WTC11 (cell line): ENCODE data around the gene UBE2R2.

Source experiments
- ATF2 ChIP-seq: sonication (generic); formaldehyde crosslinking; IDR thresholded peaks from 2 replicates; pipeline ENCODE4 v1.8.1; 2022; ENCODE audit warnings: low read depth, missing genetic modification reagents, borderline replicate concordance
- ATF3 ChIP-seq: sonication (generic); formaldehyde crosslinking; conservative IDR thresholded peaks from 2 replicates; pipeline ENCODE4 v1.8.1; 2022; ENCODE audit warnings: mild to moderate bottlenecking, missing genetic modification reagents
- E2F4 ChIP-seq: sonication (generic); formaldehyde crosslinking; IDR thresholded peaks from 2 replicates; pipeline ENCODE4 v1.8.1; 2022; ENCODE audit warnings: low read depth, mild to moderate bottlenecking, moderate library complexity, missing genetic modification reagents, borderline replicate concordance
- ERG ChIP-seq: fragments of 250-450 bp; sonication (Bioruptor Pico); IDR thresholded peaks from 2 replicates; pipeline ENCODE4 v1.8.0; 2021; ENCODE audit warnings: mild to moderate bottlenecking
- ESRRA ChIP-seq: sonication (generic); formaldehyde crosslinking; IDR thresholded peaks from 2 replicates; pipeline ENCODE4 v1.8.1; 2022; ENCODE audit warnings: mild to moderate bottlenecking, missing genetic modification reagents, borderline replicate concordance
- JUN ChIP-seq: sonication (generic); formaldehyde crosslinking; IDR thresholded peaks from 2 replicates; pipeline ENCODE4 v1.8.0; 2023; ENCODE audit warnings: mild to moderate bottlenecking, missing genetic modification reagents
- NFE2L1 ChIP-seq: sonication (generic); formaldehyde crosslinking; IDR thresholded peaks from 2 replicates; pipeline ENCODE4 v1.8.1; 2023; ENCODE audit warnings: missing genetic modification reagents
- ZNF232 ChIP-seq: sonication (generic); formaldehyde crosslinking; IDR thresholded peaks from 2 replicates; pipeline ENCODE4 v1.8.0; 2022; ENCODE audit warnings: mild to moderate bottlenecking, missing genetic modification reagents
- TF ChIP-seq, protein P1 (sequence below): fragments of 200-600 bp; IDR thresholded peaks from 2 replicates; pipeline ENCODE4 v1.8.0; 2022; ENCODE audit warnings: antibody characterized with exemption

DNA sequence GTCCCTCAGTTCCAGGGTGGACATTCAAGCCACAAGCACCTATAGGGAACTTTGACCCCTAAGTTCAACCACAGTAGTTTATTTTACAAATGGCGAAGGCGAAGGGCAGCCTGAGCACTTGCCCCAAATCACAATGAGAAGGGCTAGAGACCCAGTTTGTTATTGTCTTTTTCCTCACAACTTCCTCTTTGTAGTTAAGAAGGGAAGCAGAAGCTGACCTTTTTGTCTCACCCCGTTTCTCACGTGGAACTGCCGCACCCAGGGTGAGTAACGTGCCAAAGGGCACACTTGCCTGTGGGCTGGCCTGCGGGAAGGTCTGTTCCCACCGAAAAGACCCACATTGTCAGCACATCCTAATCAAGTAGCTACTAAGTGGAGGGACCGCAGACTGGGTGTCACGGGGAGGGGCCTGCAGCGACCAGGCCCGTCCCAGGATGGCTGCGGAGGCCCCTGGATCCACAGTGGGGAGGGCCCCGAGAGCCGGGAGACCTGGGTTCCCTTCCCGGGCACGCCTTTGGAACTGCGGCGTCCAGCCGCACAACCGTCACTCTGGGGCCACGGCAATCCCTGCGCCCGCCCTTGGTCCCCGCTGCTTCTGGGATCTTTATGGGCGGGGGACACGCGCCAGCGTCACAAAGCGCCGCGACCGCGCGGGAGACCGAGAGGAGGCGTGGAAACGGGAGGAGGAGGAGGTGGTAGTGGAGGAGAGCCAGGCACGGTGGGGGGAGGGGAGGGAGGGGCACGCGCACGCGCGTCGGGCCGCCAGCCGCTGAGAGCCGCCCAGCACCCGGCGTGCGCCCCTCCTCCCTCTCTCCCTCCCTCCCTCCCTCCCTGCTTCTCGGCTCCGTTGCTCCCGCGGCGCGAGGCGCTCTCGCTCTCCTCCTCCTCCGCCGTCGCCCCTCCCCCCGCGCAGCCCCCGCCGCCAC, at the start of gene UBE2R2:
- TF ChIP-seq NFE2L1 (CRISPR knock-in tag) (no peak), ESRRA (no peak), ATF2 (CRISPR knock-in tag) (no peak), ZNF232 (CRISPR knock-in tag) (no peak), ATF3 (CRISPR knock-in tag) (no peak), ERG (CRISPR knock-in tag) (no peak), JUN (no peak), E2F4 (no peak)
- TF ChIP-seq, protein P1, sequence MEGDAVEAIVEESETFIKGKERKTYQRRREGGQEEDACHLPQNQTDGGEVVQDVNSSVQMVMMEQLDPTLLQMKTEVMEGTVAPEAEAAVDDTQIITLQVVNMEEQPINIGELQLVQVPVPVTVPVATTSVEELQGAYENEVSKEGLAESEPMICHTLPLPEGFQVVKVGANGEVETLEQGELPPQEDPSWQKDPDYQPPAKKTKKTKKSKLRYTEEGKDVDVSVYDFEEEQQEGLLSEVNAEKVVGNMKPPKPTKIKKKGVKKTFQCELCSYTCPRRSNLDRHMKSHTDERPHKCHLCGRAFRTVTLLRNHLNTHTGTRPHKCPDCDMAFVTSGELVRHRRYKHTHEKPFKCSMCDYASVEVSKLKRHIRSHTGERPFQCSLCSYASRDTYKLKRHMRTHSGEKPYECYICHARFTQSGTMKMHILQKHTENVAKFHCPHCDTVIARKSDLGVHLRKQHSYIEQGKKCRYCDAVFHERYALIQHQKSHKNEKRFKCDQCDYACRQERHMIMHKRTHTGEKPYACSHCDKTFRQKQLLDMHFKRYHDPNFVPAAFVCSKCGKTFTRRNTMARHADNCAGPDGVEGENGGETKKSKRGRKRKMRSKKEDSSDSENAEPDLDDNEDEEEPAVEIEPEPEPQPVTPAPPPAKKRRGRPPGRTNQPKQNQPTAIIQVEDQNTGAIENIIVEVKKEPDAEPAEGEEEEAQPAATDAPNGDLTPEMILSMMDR: no peak
